ENCODE data around the gene AUTS2. TPM values are rescaled to one million over a fixed set of nuclear protein-coding genes. Genes with fewer than 3 reads are reported as not detected.
"Not testable (repeated sequence)": the region's sequence is repeated elsewhere in the genome, so short reads cannot be mapped to it uniquely, and the experiment has no call there.

AUTS2 gene
- total RNA-seq, 2 experiments from 2014 or later: 16.9 to 17.7 TPM

DNA sequence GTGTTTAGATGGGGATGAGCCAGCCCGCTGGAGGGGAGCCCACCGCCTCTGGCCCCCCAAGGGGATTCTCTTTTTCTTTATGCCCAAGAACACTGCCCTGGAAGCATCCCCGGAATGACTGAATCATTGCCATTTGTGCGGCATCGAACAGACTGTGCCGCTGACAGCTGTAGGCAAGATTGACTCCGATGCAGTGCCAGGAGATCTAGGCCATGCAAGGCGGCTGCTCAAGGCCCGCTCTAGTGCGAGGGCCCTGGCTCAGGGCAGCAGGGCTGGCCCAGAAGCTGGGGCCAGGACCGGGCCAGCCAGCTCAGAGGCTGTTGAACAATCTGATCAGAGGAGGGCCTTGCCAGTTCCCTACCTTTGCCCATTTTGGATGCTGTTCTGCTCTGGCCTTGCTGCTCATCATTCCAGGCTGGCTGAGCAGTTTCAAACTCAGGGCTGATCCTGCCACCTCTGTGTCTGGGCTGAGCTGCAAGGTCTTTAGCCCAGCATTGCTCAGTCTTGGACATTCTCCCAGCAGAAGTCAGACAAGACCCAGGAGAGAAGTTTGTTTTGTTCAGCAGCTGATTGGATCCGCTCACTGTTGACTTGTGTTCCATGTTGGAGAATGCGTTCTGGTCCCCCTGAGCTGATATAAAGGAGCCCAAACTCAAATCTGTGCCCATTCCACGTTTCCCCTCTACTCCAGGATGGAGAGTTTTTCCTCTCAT is 1048.4 kb downstream of the AUTS2 start:
- peaks cover 7% of the 10 kb centered on the region for H3K27me3 Mint-ChIP-seq
- H3K9me3 Mint-ChIP-seq: peaks cover 8% of the 10 kb centered on the region
- no peak overlapping the region for H3K27ac Mint-ChIP-seq
- H3K4me1 Mint-ChIP-seq: peaks cover 21% of the 10 kb centered on the region
- H3K4me3 Mint-ChIP-seq: no peak overlapping the region
- no peak for DNase-seq
- CTCF ChIA-PET: interaction anchor here (1.8 kb wide), 1 partner anchor 51 kb away, joined by 11 read pairs; no protein-coding TSS in a partner anchor
- POLR2A ChIA-PET: interaction anchor here (2.0 to 2.1 kb wide), 2 partner anchors 33 to 47 kb away, joined by 7 to 11 read pairs; no protein-coding TSS in a partner anchor
- no peaks in the 10 kb centered on the region for H3K36me3 Mint-ChIP-seq (ENCODE audit: low read depth)

DNA sequence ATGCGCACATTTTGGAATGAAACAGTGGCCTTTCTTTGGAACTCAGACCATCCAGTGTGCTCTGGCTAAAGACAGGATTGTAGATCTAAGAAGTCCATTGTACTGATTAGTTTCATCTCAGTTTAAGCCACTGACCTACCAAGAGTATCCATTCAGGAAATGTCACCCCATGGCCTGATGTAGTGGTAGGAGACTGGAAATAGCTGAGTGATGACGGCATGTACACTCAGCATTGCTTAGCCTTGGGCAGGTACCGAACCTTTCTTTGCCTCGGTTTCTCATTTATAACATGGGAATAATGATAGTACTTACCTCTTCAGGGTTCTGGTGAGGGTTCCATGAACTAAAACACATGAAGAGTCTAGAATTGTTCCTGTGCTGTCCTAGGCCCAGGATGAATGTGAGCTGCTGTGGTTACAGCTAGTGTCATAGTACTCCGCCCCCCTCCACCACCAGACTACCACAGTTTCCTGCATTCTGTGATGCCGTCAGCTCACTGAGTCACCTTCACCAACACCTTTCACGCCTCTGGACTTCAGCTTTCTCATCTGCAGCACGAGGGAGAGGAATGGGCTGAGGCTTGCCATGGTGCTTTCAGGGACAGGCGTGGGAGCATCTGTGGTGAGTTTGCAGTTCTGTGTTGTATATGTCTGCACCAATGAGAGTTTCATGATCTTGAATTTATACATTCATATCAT is 1049.7 kb downstream of the AUTS2 start:
- H3K4me3 Mint-ChIP-seq: peak overlapping the region; percentile 32

DNA sequence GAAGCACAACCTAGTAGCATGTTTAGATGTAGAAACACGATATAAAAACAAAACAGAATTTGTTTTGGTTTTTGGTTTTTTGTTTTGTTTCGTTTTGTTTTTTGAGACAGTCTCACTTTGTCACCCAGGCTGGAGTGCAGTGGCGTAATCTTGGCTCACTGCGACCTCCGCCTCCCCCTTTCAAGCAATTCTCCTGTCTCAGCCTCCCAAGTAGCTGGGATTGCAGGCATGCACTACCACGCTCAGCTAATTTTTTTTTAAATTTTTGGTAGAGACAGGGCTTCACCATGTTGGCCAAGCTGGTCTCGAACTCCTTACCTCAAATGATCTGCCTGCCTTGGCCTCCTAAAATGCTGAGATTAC is 1050.2 kb downstream of the AUTS2 start:
- ChIA-PET POLR2A (interaction anchor here (0.8 to 2.1 kb wide), 9 partner anchors 11 to 130 kb away, joined by 3 to 11 read pairs (median 5); no protein-coding TSS in a partner anchor), CTCF (interaction anchor here (0.7 to 1.8 kb wide), 6 partner anchors 10 to 52 kb away, joined by 3 to 11 read pairs (median 4); no protein-coding TSS in a partner anchor)
- Mint-ChIP-seq H3K4me3 (peak overlapping the region; percentile 32), H3K27ac (peak overlapping the region; percentile 64), H3K4me1 (peaks cover 21% of the 10 kb centered on the region)
- not testable (repeated sequence) for H3K9me3 Mint-ChIP-seq; H3K36me3 Mint-ChIP-seq (ENCODE audit: low read depth); DNase-seq; H3K27me3 Mint-ChIP-seq

More for the DNA sequence above, 1049.7 kb downstream of the AUTS2 start:
- peaks cover 21% of the 10 kb centered on the region for H3K4me1 Mint-ChIP-seq
- H3K36me3 Mint-ChIP-seq (ENCODE audit: low read depth): no peaks in the 10 kb centered on the region
- DNase-seq: peak; percentile 85
- H3K27me3 Mint-ChIP-seq: peaks cover 7% of the 10 kb centered on the region
- CTCF ChIA-PET: interaction anchor here (0.7 to 1.8 kb wide), 6 partner anchors 11 to 51 kb away, joined by 3 to 11 read pairs (median 4); no protein-coding TSS in a partner anchor
- H3K9me3 Mint-ChIP-seq: peaks cover 6% of the 10 kb centered on the region
- peak overlapping the region; percentile 64 for H3K27ac Mint-ChIP-seq
- POLR2A ChIA-PET: interaction anchor here (0.8 to 2.1 kb wide), 9 partner anchors 12 to 131 kb away, joined by 3 to 11 read pairs (median 5); no protein-coding TSS in a partner anchor

DNA sequence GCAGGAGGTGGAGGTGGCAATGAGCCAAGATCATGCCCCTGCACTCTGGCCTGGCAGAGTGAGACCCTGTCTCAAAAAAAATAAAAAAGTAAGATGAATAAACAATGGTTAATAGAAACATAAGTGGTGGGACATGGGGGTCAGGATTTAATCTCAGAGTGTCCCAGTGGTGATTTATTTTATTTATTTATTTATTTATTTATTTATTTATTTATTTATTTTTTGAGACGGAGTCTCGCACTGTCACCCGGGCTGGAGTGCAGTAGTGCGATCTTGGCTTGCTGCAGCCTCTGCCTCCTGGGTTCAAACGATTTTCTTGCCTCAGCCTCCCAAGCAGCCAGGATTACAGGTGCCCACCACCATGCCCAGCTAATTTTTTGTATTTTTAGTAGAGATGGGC is 1051.0 kb downstream of the AUTS2 start:
- ChIA-PET CTCF (interaction anchor here (1.4 kb wide), 1 partner anchor 9 kb away, joined by 3 read pairs; no protein-coding TSS in a partner anchor), POLR2A (interaction anchor here (0.5 kb wide), 1 partner anchor 596 kb away, joined by 4 read pairs; no protein-coding TSS in a partner anchor)
- DNase-seq: no peak
- no peak overlapping the region for H3K27ac Mint-ChIP-seq
- H3K9me3 Mint-ChIP-seq: peaks cover 6% of the 10 kb centered on the region
- no peaks in the 10 kb centered on the region for H3K36me3 Mint-ChIP-seq (ENCODE audit: low read depth)
- H3K27me3 Mint-ChIP-seq: peaks cover 7% of the 10 kb centered on the region
- no peak overlapping the region for H3K4me3 Mint-ChIP-seq
- peaks cover 21% of the 10 kb centered on the region for H3K4me1 Mint-ChIP-seq

DNA sequence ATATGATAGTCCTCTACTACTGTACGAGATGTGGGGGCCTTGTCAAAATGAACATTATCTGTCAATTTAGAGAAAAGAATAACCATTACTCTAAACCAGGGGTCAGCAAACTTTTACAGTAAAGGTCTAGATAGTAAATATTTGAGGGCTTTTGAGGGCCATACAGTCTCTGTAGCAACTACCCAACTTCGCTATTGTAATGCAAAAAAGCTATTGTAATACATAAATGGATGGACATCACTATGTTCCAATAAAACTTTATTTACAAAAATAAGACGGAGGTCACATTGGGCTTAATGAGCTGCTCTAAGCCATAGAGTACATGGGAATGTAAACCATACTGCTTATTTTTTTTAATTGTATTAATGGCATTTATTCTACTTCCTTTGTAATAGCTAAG is 1055.9 kb downstream of the AUTS2 start:
- no peak for DNase-seq
- H3K9me3 Mint-ChIP-seq: peaks cover 4% of the 10 kb centered on the region
- H3K27ac Mint-ChIP-seq: no peak overlapping the region
- no peaks in the 10 kb centered on the region for H3K36me3 Mint-ChIP-seq (ENCODE audit: low read depth)
- ChIA-PET CTCF (no interaction called here), POLR2A (no interaction called here)
- peaks cover 4% of the 10 kb centered on the region for H3K4me1 Mint-ChIP-seq
- H3K27me3 Mint-ChIP-seq: no peaks in the 10 kb centered on the region
- no peak overlapping the region for H3K4me3 Mint-ChIP-seq

DNA sequence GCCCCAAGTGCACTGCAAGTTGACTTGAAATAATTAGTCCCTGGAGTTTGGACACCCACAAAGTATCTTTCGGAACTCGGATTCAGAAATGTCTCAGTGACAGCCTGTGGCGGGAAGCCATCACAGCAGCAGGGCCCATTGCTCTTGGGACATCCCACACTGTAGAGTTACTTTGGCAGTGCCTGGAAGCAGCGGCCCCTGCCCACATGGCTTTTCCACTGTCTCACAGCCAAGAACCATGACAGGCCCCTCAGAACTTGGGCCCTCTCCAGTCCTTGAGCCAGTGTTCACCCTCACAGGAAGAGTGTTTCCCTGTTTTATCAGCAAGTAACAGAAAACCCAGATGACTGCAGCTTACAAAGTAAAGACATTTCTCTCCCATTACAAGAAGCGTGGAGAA is 1056.7 kb downstream of the AUTS2 start:
- Mint-ChIP-seq H3K4me1 (peaks cover 8% of the 10 kb centered on the region), H3K27ac (no peak overlapping the region), H3K9me3 (peaks cover 4% of the 10 kb centered on the region), H3K36me3 (ENCODE audit: low read depth) (no peaks in the 10 kb centered on the region), H3K27me3 (no peaks in the 10 kb centered on the region), H3K4me3 (no peak overlapping the region)
- ChIA-PET POLR2A (no interaction called here), CTCF (no interaction called here)
- DNase-seq: no peak

DNA sequence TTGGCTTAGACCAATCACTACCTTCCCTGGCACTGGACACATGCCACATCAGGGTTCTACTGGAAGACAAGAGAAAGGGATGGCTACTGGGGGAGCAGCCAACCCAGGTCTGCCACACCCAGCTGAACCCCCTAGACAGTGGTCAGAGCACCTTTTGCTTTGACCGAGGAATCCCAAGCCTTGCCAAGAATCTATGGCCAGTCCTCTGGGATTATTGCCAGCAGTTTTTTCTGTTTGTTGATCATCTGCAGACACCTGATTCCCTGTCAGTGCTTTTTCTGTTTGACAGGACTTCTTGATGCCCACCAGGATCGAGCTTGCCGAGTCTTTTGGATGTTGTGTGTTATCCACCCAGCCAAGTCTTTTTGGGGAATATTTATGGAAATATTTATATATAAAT is 1057.4 kb downstream of the AUTS2 start:
- H3K27me3 Mint-ChIP-seq: no peaks in the 10 kb centered on the region
- no peak overlapping the region for H3K27ac Mint-ChIP-seq
- H3K9me3 Mint-ChIP-seq: peaks cover 1% of the 10 kb centered on the region
- no peaks in the 10 kb centered on the region for H3K36me3 Mint-ChIP-seq (ENCODE audit: low read depth)
- no peak overlapping the region for H3K4me3 Mint-ChIP-seq
- ChIA-PET POLR2A (no interaction called here), CTCF (no interaction called here)
- H3K4me1 Mint-ChIP-seq: peaks cover 14% of the 10 kb centered on the region
- no peak for DNase-seq

DNA sequence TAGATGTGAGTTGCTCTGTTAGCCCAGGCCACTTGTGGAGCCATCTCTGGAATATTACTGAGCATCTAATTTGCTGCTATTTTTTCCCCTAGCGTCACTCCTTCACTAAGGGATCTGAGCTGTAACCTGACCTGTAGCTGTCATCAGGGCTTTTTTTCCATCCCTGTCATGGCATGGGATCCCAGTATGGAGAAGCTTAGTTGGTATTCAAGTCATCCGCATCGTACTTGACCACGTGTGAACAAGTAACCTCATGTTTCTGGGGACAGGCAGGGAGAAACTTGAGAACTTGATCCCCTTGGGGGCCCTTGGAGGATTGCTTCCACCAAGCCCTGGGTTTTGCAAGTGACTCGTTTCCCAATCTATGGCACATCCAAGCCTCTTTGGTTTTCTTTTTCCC is 1059.3 kb downstream of the AUTS2 start:
- CTCF ChIA-PET: no interaction called here
- Mint-ChIP-seq H3K27me3 (no peaks in the 10 kb centered on the region), H3K4me3 (no peak overlapping the region), H3K36me3 (ENCODE audit: low read depth) (no peaks in the 10 kb centered on the region), H3K4me1 (peaks cover 19% of the 10 kb centered on the region), H3K9me3 (no peaks in the 10 kb centered on the region), H3K27ac (no peak overlapping the region)
- no peak for DNase-seq
- POLR2A ChIA-PET: no interaction called here

GRCh38 chr7:70657989-70658632 is 1059.8 kb downstream of the AUTS2 start:
- POLR2A ChIA-PET: no interaction called here

GRCh38 chr7:70659263-70659662 is 1061.0 kb downstream of the AUTS2 start:
- H3K27ac Mint-ChIP-seq: peak overlapping the region; percentile 9
- H3K9me3 Mint-ChIP-seq: no peaks in the 10 kb centered on the region
- POLR2A ChIA-PET: interaction anchor here (0.7 to 2.3 kb wide), 2 partner anchors 11 to 35 kb away, joined by 4 to 9 read pairs; no protein-coding TSS in a partner anchor
- H3K36me3 Mint-ChIP-seq (ENCODE audit: low read depth): no peaks in the 10 kb centered on the region
- peaks cover 19% of the 10 kb centered on the region for H3K4me1 Mint-ChIP-seq
- no peaks in the 10 kb centered on the region for H3K27me3 Mint-ChIP-seq
- DNase-seq: peak; percentile 24
- no peak overlapping the region for H3K4me3 Mint-ChIP-seq
- CTCF ChIA-PET: interaction anchor here (0.9 to 1.4 kb wide), 3 partner anchors 9 to 120 kb away, joined by 3 to 7 read pairs (median 3); no protein-coding TSS in a partner anchor

More at GRCh38 chr7:70657989-70658632, 1059.8 kb downstream of the AUTS2 start:
- DNase-seq: no peak
- Mint-ChIP-seq H3K4me1 (peaks cover 19% of the 10 kb centered on the region), H3K9me3 (no peaks in the 10 kb centered on the region), H3K27ac (no peak overlapping the region), H3K27me3 (no peaks in the 10 kb centered on the region), H3K4me3 (no peak overlapping the region), H3K36me3 (ENCODE audit: low read depth) (no peaks in the 10 kb centered on the region)
- CTCF ChIA-PET: interaction anchor here (0.9 to 1.4 kb wide), 3 partner anchors 8 to 122 kb away, joined by 3 to 7 read pairs (median 3); no protein-coding TSS in a partner anchor

DNA sequence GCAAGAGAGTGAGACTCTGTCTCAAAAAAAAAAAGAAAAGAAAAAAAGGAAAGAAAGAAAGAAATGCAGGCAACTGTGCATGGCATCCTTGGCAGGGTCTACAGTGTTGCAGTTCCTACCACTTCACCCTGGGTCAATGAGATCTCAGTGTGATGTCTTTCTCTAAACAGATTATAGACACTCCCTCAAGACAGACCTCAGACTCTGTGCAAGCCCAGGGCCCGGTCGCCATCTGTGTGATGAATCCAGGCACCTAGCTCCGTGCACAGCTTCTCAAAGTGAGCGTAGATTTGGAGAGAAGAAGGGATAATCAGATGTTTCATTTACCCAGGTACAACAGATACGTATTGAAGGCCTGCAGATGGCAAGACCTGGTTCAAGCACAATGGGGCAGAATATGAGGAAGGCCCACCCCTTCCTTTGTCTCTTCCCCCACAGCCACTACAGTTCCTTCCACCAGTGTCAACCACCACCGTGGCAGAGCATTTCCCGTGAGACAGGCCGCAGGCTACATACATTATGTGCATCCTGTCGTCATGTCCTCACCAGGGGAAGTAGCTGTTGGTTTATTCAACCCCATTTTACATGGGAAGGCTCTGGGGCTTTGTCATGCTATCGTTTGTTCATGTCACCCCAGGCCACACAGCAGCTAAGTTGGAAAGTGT is 1062.0 kb downstream of the AUTS2 start:
- H3K4me1 Mint-ChIP-seq: peaks cover 19% of the 10 kb centered on the region
- H3K36me3 Mint-ChIP-seq (ENCODE audit: low read depth): no peaks in the 10 kb centered on the region
- peak; percentile 69 for DNase-seq
- CTCF ChIA-PET: no interaction called here
- no peaks in the 10 kb centered on the region for H3K27me3 Mint-ChIP-seq
- POLR2A ChIA-PET: interaction anchor here (0.9 to 2.3 kb wide), 4 partner anchors 11 to 34 kb away, joined by 3 to 9 read pairs (median 6); no protein-coding TSS in a partner anchor
- peak overlapping the region; percentile 64 for H3K27ac Mint-ChIP-seq
- H3K4me3 Mint-ChIP-seq: no peak overlapping the region
- no peaks in the 10 kb centered on the region for H3K9me3 Mint-ChIP-seq

DNA sequence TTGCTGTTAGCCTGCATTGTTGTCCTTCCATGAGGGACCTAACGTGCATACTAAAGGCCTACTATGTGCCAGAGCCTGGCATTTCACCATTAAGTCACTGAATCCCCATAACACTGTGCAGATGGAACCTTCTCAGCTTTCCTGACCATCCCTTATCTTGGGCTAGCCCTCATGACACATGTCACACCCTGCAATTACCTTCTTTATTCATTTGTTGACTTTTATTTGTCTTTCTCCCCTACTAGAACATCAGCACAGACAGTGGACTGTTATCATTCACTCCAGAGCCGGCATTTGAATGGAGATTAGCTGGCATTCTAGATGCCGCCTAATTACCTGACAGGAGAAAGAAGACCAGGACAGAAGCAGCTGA is 1062.5 kb downstream of the AUTS2 start:
- ChIA-PET POLR2A (interaction anchor here (0.9 to 2.3 kb wide), 4 partner anchors 10 to 34 kb away, joined by 3 to 9 read pairs (median 6); no protein-coding TSS in a partner anchor), CTCF (no interaction called here)
- H3K27me3 Mint-ChIP-seq: no peaks in the 10 kb centered on the region
- H3K36me3 Mint-ChIP-seq (ENCODE audit: low read depth): no peaks in the 10 kb centered on the region
- H3K9me3 Mint-ChIP-seq: no peaks in the 10 kb centered on the region
- H3K4me1 Mint-ChIP-seq: peaks cover 19% of the 10 kb centered on the region
- no peak overlapping the region for H3K4me3 Mint-ChIP-seq
- no peak for DNase-seq
- H3K27ac Mint-ChIP-seq: peak overlapping the region; percentile 64
